OCI-LY3 (cell line): ENCODE results near the gene AK9.

ENCODE experiments used
- H2AFZ ChIP-seq: fragments of 200-600, 300-600 bp; shearing (Covaris generic); 2 replicates; pipeline ENCODE4 v1.6.0; 2014; ENCODE audit warnings: antibody characterized with exemption, low read depth, low read length
- H3K27ac ChIP-seq: fragments of 200-600, 300-600 bp; sonication (generic); 2 replicates; pipeline ENCODE4 v1.5.1; 2014; ENCODE audit warnings: mild to moderate bottlenecking, low read length, moderate library complexity, mixed read lengths
- H3K27me3 ChIP-seq: fragments of 200-600, 300-600 bp; sonication (generic); 2 replicates; pipeline ENCODE4 v1.6.1; 2014; ENCODE audit warnings: low read depth, low read length, mixed read lengths
- H3K36me3 ChIP-seq: fragments of 200-600, 300-600 bp; sonication (generic); replicated peaks from 2 replicates; pipeline ENCODE3; 2014; ENCODE audit warnings: low read depth, low read length, mixed read lengths
- H3K4me1 ChIP-seq: fragments of 300-600, 200-600 bp; sonication (generic); 2 replicates; pipeline ENCODE4 v1.6.1; 2014; ENCODE audit warnings: low read length, mixed read lengths
- H3K4me2 ChIP-seq: fragments of 200-600, 300-600 bp; sonication (generic); 2 replicates; pipeline ENCODE4 v1.6.1; 2014; ENCODE audit warnings: low read length, mixed read lengths
- H3K4me3 ChIP-seq: fragments of 300-600, 200-600 bp; sonication (generic); 2 replicates; pipeline ENCODE4 v1.5.1; 2014; ENCODE audit warnings: antibody characterized with exemption, mild to moderate bottlenecking, low read length, moderate library complexity
- H3K79me2 ChIP-seq: fragments of 300-600, 200-600 bp; shearing (Covaris generic); 2 replicates; pipeline ENCODE4 v1.6.1; 2014; ENCODE audit warnings: mild to moderate bottlenecking, low read length, mixed read lengths
- H3K9ac ChIP-seq: fragments of 300-600, 200-600 bp; shearing (Covaris generic); 2 replicates; pipeline ENCODE4 v1.6.0; 2014; ENCODE audit warnings: mild to moderate bottlenecking, low read length, moderate library complexity
- H3K9me3 ChIP-seq: fragments of 200-600, 300-600 bp; shearing (Covaris generic); 2 replicates; pipeline ENCODE4 v1.6.1; 2014; ENCODE audit warnings: low read length, mixed read lengths; ENCODE audit not compliant: insufficient read depth
- H4K20me1 ChIP-seq: fragments of 200-600, 300-600 bp; sonication (generic); 2 replicates; pipeline ENCODE4 v1.6.1; 2016; ENCODE audit warnings: low read length, mixed read lengths; ENCODE audit not compliant: insufficient read depth
- CTCF ChIP-seq: fragments of 200-600, 300-600 bp; sonication (generic); IDR thresholded peaks from 2 replicates; pipeline ENCODE4 v1.5.1; 2014; ENCODE audit warnings: antibody characterized with exemption, low read length, low read depth
- EZH2phosphoT487 ChIP-seq: fragments of 200-600 bp; shearing (Covaris generic); IDR thresholded peaks from 2 replicates; pipeline ENCODE4 v1.6.1; 2018; ENCODE audit warnings: antibody characterized with exemption, mixed run types, low read depth

Gene AK9

GRCh38 chr6:109447087-109447486 is 243.9 kb downstream of the AK9 start:
- H3K4me2 ChIP-seq, result no peak overlapping the region
- H3K27ac ChIP-seq, result no peak overlapping the region
- no peak overlapping the region for H3K4me3 ChIP-seq
- no peak overlapping the region for H2AFZ ChIP-seq
- no peaks in the 10 kb centered on the region for H3K79me2 ChIP-seq
- H4K20me1 ChIP-seq, result no peaks in the 10 kb centered on the region
- H3K27me3 ChIP-seq, result no peaks in the 10 kb centered on the region
- no peak overlapping the region for H3K9ac ChIP-seq
- no peaks in the 10 kb centered on the region for H3K4me1 ChIP-seq
- TF ChIP-seq CTCF (no peak), EZH2phosphoT487 (no peak)
- peaks cover 7% of the 10 kb centered on the region for H3K36me3 ChIP-seq
- H3K9me3 ChIP-seq, result no peaks in the 10 kb centered on the region

GRCh38 chr6:109446541-109446940 is 244.5 kb downstream of the AK9 start:
- no peak overlapping the region for H3K9ac ChIP-seq
- H2AFZ ChIP-seq, result no peak overlapping the region
- no peaks in the 10 kb centered on the region for H3K9me3 ChIP-seq
- H3K79me2 ChIP-seq, result peaks cover 2% of the 10 kb centered on the region; the same call in 1 of the 2 replicates
- no peaks in the 10 kb centered on the region for H3K27me3 ChIP-seq
- no peak overlapping the region for H3K4me3 ChIP-seq
- TF ChIP-seq CTCF, result no peak
- TF ChIP-seq EZH2phosphoT487, result no peak
- H3K4me2 ChIP-seq, result no peak overlapping the region
- peaks cover 10% of the 10 kb centered on the region for H3K36me3 ChIP-seq
- H4K20me1 ChIP-seq, result no peaks in the 10 kb centered on the region
- H3K4me1 ChIP-seq, result peaks cover 3% of the 10 kb centered on the region
- no peak overlapping the region for H3K27ac ChIP-seq

GRCh38 chr6:109446072-109446471 is 244.9 kb downstream of the AK9 start:
- Histone ChIP-seq H3K4me1 (peaks cover 4% of the 10 kb centered on the region), H3K79me2 (peaks cover 7% of the 10 kb centered on the region; the same call in 1 of the 2 replicates), H3K4me2 (no peak overlapping the region), H3K27me3 (no peaks in the 10 kb centered on the region), H3K9ac (no peak overlapping the region), H3K27ac (no peak overlapping the region), H4K20me1 (no peaks in the 10 kb centered on the region), H2AFZ (no peak overlapping the region), H3K9me3 (no peaks in the 10 kb centered on the region), H3K36me3 (peaks cover 10% of the 10 kb centered on the region), H3K4me3 (no peak overlapping the region)
- no peak for TF ChIP-seq CTCF
- no peak for TF ChIP-seq EZH2phosphoT487

GRCh38 chr6:109445382-109445781 is 245.6 kb downstream of the AK9 start:
- Histone ChIP-seq H3K4me2 (no peak overlapping the region), H3K36me3 (peaks cover 10% of the 10 kb centered on the region)

More at GRCh38 chr6:109445382-109445781, 245.6 kb downstream of the AK9 start:
- Histone ChIP-seq H4K20me1 (no peaks in the 10 kb centered on the region), H3K9ac (no peak overlapping the region), H3K4me1 (peaks cover 4% of the 10 kb centered on the region), H3K79me2 (peaks cover 7% of the 10 kb centered on the region; the same call in 1 of the 2 replicates), H3K9me3 (no peaks in the 10 kb centered on the region), H3K27me3 (no peaks in the 10 kb centered on the region), H3K4me3 (no peak overlapping the region), H2AFZ (no peak overlapping the region), H3K27ac (no peak overlapping the region)
- TF ChIP-seq CTCF (no peak), EZH2phosphoT487 (no peak)
